SH-SY5Y (cell line): ENCODE results near the gene SORCS1.

Experiments used
- GATA2 ChIP-seq: IDR thresholded peaks from 2 replicates; pipeline ENCODE4 v1.6.1; 2011; ENCODE audit warnings: mild to moderate bottlenecking, low read depth, low read length
- GATA3 ChIP-seq: IDR thresholded peaks from 2 replicates; pipeline ENCODE4 v1.6.1; 2011; ENCODE audit warnings: low read depth, mild to moderate bottlenecking, low read length, moderate library complexity

DNA sequence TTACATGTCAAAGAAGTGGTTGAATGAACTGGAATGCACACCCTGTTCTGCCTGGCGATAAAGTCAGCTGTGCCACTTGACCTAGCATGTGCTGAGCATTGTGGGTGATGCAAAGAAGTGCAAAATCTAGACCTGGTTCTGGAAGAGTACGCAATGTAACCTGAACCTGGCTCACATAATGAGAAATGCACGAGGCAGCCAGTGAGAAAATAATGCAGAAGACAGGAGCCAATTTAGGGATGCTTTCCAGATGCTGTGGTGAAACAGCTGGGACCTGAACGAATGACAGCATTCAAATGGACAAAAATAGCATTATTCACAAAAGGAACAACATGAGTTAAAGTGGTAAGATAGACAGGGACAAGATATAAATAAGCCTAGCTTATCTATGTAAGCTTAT lies 402.6 kb downstream of the SORCS1 start:
- TF ChIP-seq GATA2: no peak
- TF ChIP-seq GATA3: no peak
